NCI-H526 (cell line): ENCODE data around the gene P3H2.
"Not testable (repeated sequence)": the region's sequence is repeated elsewhere in the genome, so short reads cannot be mapped to it uniquely, and the experiment has no call there.

ENCODE experiments used
- DNase-seq, 2 experiments: peaks; one replicate each; lab custom pipeline; 2025; lab: John Stamatoyannopoulos, UW

P3H2 gene

GRCh38 chr3:190084983-190085382, 35.7 kb downstream of the P3H2 start:
- DNase-seq = no peak

GRCh38 chr3:190083635-190084034, 37.1 kb downstream of the P3H2 start:
- peak in 1 of 2 experiments; percentile 38 for DNase-seq

GRCh38 chr3:190081389-190081788, 39.3 kb downstream of the P3H2 start:
- DNase-seq = peak; percentile 74 to 84

- not testable (repeated sequence) for DNase-seq
These were observed 41.5 kb downstream of the P3H2 start for GRCh38 chr3:190079173-190079572.

- DNase-seq = no peak
These were observed 43.2 kb downstream of the P3H2 start for GRCh38 chr3:190077395-190078045.

- no peak for DNase-seq
These were observed 43.9 kb downstream of the P3H2 start for GRCh38 chr3:190076601-190077394.

GRCh38 chr3:190076136-190076535, 44.6 kb downstream of the P3H2 start:
- no peak for DNase-seq

- no peak for DNase-seq
These were observed 45.9 kb downstream of the P3H2 start for GRCh38 chr3:190074817-190075216.

GRCh38 chr3:190073264-190074008, 47.3 kb downstream of the P3H2 start:
- DNase-seq = no peak

- no peak for DNase-seq
These were observed 47.8 kb downstream of the P3H2 start for GRCh38 chr3:190072856-190073255.

- DNase-seq = not testable (repeated sequence)
These were observed 48.8 kb downstream of the P3H2 start for GRCh38 chr3:190071921-190072320.

- no peak for DNase-seq
These were observed 49.9 kb downstream of the P3H2 start for GRCh38 chr3:190070622-190071347.

- DNase-seq = no peak
These were observed 55.5 kb downstream of the P3H2 start for GRCh38 chr3:190065204-190065603.

GRCh38 chr3:190064659-190065058, 56.0 kb downstream of the P3H2 start:
- no peak for DNase-seq

GRCh38 chr3:190064112-190064511, 56.6 kb downstream of the P3H2 start:
- no peak for DNase-seq

- no peak for DNase-seq
These were observed 57.2 kb downstream of the P3H2 start for GRCh38 chr3:190063490-190063889.

- DNase-seq = no peak
These were observed 60.4 kb downstream of the P3H2 start for GRCh38 chr3:190060192-190060775.

- no peak for DNase-seq
These were observed 61.5 kb downstream of the P3H2 start for GRCh38 chr3:190059242-190059590.

- no peak for DNase-seq
These were observed 62.0 kb downstream of the P3H2 start for GRCh38 chr3:190058521-190059241.

GRCh38 chr3:190056742-190057141, 64.0 kb downstream of the P3H2 start:
- no peak for DNase-seq

- no peak for DNase-seq
These were observed 64.9 kb downstream of the P3H2 start for GRCh38 chr3:190055773-190056172.
